Activated CD4-positive, alpha-beta T cell treated with anti-CD3 and anti-CD28 coated beads, Interleukin-2, Interleukin-4, amounts not matched to agents 100 ng/mL and 50 ng/mL, durations not matched to agents 16 hours and 8 hours (primary cell): ENCODE data around the gene HIP1.
"Not testable (repeated sequence)": the region's sequence is repeated elsewhere in the genome, so short reads cannot be mapped to it uniquely, and the experiment has no call there.

Experiments
- DNase-seq: peaks from one replicate; pipeline ENCODE4 v3.0.0-alpha.2; 2020; ENCODE audit warnings: low spot score

The HIP1 gene

DNA sequence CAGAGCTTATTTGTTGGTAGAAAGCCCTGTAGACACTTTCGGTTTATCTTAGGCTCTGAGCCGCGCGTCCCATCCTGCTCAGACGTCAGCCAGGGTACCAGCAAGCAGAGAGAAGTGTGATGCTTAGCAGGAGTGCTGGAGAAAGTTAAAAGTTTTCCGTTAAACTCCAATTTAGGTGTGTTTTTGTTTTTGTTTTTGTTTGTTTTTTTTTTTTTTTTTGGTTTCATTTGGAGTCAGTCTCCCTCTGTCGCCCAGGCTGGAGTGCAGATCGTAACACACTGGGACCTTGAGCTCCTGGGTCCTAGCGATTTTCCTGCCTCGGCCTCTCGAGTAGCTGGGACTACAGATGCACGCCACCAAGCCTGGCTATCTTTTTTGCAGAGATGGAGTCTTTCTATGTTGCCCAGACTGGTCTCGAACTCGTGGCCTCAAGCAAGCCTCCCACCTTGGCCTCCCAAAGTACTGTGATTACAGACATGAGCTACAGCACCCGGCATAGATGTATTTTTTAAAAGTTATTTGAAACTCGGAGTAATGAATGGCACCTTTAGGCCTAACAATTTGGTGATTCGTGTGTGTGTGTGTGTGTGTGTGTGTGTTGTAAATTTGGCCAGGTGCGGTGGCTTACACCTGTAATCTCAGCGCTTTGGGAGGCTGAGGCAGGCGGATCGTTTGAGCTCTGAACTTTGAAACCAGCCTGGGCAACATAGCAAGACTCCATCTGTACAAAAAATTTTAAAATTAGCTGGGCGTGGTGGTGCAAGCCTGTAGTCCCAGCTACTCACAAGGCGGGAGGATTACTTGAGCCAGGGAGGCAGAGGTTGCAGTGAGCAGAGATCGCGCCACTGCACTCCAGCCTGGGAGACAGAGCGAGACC is 1.3 kb upstream of the HIP1 start:
- no peak for DNase-seq

DNA sequence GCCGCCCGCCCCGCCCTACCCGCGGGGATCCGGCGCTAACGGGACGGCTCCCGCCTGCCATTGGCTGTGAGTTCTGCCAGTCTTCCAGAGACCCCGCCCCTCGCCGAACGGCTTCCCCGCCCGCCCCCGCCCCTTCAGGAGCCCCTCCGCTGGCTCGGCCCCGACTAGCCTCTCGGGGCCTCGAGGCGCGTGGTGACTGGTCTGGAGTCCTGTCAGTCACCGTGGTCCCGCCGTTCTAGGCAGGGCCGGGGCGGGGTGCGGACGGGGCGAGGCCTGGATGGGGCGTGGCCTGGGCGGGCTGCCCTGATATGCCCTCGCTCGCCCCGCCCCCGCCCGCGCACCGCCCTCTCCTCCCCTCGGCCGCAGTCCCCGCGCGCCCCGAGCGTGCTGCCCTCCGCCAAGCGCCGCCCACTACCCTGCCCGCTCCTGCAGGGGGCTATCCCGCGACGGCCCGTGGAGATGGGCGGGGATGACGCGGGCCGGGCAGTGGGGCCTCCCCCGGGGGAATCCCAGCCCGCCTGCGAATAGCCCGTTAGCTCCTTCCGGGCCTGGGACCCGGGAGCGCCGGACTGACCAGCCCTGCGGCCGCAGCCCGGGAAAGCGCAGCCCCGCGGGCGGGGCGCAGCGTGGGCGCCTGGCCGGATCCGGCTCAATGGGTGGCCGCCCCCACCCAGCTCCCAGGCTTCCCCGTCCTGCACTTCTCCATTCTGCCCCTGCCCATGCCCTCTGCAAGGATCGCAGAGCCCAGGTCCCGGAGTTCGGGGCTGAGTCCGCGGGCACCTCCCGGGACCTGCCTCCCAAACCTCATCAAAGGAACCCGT is 444 bp upstream of the HIP1 start:
- DNase-seq = peak; percentile 98

DNA sequence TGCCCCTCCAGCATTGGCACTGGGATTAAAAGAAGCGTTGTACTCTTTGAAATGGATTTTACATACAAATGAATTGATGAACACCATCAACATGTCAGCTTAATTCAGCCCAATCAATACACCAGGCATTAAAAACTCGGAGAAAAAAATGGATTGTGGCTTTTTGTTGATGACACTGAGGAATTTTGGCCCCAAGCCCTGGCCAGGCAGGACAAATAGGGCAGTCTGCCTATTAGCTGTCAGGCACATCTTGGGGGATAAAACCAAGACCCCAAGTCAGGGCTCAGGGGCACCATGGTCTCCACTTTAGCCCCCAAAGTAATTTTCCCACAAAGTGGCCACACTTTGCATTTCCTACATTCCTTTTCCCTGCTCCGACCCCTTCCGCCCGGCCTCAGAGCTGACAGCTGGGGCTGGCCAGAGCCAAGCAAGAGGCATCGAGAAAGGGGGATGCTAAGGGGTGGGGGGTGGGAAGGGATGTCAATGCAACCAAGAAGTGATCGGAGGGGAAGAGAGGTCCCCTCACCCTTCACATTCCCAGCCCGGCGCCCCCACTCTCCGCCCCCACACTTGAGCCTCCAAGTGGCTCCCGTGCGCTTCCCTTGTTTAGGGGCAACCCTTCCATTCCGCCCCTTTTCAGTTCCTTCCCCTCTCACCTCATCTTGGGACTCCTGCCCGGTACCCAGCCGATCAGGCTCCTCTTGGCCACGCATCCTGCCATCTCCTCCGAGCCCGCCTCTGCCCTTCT is 711 bp downstream of the HIP1 start:
- DNase-seq = no peak

DNA sequence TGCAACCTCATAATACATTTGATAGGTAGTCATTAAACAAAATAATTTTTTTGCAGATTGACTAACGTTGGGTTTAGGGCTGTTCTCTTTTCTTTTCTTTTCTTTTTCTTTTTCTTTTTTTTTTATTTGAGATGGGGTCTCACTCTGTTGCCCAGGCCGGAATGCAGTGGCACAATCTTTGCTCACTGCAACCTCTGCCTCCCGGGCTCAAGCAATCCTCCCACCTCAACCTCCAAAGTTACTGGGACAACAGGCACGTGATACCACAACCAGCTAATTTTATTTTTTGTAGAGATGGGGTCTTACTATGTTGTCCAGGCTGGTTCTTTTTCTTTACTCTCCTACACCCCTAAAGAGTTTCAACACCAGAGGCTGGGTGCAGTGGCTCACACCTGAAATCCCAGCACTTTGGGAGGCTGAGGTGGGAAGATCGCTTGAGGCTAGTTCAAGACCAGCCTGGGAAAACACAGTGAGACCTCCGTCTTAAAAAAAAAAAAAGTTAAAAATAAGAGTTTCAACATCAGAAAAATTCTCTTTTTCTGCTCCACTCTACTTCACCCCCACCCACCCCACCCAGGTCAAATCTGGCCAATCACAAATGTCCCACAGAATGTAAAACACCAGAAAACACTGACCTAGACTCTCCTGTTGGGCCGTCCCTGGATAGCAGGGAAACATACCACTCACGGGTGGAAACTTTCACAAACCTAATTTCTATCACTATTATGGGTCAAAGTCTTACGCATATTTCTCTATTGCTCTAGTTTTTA is 3.0 kb downstream of the HIP1 start:
- no peak for DNase-seq

DNA sequence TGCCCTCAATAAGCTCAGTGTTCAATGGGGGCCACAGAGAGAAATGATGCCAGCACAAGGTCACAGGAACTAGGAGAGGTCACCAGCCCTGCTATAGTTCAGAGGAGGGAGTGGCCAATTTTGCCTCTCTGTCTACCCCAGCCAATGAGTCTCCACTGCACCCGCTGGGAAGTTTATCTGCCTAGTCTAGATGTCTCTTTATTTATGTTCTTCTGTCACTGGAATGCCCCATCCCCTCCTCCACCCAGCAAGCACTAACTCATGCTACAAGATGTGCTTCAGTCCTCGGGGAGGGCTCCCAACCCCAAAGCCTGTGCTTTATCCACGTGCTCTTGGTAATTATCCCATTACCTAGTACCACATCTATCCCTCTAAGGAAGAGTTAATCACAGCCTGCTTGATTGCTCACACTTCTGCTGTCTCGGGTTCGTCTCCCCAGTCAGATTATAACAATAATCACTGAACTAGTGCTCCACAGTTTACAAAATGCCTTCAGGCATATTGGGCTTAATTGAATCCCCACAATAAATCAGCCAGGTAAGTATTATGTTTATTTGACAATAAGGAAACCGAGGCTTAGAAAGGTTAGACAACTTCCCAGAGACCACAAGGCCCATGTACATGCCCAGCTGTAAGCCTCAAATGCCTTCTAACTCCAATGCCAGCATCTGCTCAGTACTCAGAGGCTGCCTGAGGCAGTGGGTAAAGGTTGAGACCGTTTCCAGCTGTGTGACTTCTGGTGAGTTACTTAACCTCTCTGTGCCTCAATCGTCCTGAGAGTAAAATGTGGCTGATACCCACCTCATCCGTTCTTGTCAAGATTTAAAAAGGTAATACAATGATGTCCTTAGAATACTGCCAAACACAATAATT is 3.9 kb downstream of the HIP1 start:
- DNase-seq = no peak

DNA sequence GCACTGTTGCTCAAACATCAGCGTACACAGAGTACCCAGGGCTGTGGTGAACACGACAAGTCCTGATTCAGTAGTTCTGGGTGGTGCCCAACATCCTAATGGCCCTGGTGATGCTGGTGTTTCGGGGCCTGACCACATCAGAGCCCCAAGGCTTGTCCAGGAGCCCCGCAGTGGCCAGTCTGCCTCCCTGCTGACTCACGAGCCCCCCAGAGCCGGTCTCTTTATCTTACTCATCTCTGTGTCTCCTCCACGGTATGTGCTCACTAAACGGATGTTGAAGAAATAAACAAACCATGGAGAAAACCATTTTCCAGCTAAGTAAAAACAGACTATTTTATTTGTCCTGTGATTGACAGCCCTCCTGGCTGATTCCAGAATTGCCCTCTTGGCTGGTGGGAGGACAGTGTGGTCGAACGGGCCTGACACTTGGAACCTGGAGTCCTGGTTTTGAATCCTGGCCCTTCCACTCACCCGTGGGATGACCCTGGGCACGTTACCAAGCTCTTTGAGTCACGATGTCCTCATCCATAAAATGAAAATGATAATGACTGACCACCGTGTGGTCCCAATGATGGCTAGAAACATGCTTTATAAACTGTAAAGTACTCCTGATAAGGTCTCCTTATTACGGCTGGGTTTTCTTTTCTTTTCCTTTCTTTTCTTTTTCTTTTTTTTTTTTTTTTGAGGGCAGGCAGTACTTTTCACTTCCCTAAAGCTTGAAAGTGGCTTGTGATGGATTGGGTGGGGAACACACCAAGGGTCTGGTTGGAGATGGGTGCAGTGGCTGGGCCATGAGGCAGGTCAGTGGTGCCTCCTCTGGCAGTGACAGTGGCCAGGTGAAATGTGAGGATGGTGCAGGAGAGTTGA is 5.7 kb downstream of the HIP1 start:
- no peak for DNase-seq

DNA sequence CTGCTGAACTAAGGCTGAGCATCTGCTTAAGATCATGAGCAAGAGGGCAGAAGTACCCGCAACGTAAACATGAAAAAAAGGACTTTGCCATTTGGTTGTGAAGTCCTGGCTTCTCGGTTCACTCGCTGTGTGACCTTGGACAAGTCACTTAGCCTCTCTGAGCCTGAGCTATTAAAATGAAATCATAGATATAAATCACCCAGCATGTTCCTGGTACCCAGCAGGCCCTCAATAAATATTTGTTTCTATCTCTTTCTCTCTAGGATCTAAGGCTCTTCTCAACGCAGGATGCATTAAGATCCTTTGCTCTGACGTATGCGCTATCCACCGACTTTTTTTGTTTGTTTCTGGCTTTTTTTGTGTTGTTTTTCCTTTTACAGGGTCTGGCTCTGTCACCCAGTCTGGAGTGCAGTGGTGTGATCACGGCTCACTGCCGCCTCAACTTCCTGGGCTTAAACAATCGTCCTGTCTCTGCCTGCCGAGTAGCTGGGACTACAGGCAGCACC is 6.7 kb downstream of the HIP1 start:
- DNase-seq = no peak

DNA sequence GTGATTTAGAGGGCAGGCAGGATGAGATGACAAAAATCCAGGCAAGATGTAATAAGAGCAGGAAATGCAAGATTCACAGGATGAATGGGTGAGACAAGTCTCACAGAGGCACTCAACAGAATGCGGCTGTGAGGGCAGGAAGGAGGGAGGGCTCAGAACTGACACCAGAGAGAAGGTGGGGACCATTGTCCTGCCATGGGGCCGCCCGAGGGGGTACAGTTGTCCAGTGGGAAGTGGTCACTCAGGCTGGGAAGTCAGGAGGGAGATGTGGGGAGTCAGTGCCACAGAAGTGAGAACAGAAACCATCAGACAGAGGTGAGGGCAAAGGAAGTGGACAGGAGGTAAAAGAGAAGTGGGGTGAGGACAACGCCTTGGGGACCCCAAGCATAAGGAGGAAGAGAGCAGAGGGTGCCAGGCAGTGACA is 8.9 kb downstream of the HIP1 start:
- DNase-seq = peak; percentile 2

DNA sequence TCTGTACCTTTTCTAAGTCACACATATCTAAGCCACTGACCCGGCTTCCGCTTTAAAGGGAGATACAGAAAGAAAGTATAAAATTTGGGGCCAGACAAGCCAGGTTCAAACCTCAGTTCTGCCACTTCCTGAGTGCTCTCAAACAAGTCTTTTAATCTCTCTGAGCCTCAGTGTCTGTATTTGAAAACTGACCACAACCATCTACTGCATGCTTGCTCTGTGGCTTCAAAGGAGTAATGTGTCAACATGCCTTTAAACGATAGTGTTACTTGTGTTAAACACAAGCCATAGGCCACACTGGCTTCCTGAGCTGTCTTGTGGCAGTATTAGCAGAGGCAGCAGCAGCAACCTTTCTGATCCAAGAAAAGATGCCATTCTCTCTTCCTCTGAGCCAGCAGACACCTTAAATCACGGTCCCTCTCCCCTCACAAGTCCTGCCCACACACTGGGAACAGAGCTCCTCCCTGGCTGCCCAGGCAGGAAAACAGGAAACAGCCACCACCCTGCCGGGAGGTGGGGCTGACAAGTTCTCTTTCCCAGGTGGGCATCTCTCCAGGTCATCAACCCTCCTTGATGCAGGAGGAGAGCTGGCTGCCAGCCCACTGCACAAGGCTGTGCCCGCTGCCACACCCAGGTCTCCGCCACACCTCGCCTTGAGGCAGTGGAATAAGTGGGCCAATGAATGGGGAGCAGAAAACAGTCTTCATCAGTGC is 10.7 kb downstream of the HIP1 start:
- DNase-seq = peak; percentile 54

DNA sequence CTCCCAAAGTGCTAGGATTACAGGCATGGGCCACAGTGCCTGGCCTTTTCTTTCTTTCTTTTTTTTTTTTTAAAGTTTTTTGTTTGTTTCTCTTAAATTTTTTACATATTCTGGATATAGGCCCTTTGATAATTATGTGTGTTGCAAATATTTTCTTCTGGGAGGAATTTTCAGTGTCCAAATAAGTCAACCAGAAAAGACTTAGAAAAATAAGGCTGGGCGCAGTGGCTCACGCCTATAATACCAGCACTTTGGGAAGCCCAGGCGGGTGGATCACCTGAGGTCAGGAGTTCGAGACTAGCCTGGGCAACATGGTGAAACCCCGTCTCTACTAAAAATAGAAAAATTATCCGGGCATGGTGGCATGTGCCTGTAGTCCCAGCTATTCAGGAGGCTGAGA is 11.4 kb downstream of the HIP1 start:
- DNase-seq = not testable (repeated sequence)

DNA sequence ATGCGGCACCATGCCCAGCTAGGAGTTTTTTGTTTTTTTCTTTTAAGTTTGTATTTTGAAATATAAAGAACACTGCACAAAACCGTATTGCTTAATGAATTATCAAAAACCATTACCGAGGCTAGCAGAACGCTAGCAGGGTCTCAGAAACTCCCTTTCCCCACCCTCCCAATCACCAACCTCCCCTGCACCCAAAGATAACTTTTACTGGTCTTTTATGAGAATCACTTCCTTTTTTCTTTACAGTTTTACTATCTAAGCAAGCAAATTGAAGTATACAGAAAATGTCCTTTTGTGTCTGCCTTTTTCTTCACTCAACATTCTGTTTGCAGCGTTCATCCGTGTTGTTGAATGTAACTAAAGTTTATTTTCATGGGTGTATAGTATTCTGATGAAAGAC is 13.4 kb downstream of the HIP1 start:
- DNase-seq = no peak

DNA sequence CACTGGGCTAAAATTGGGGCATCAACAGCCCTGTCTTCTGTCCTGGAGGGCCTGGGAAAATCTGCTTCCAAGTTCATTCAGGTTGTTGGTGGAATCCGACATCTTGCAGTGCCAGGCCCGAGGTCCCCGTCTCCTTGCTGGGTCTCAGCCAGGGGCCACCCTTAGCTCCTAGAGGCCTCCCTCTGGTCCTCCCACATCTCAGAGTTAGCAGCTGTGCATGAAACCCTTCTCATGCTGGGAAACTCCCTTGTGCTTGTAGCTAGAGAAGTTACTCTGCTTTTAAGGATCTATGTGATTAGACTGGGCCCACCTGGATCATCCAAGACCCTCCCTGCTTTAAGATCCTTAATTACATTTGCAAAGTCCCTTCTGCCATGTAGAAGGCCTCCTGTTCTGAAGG is 15.3 kb downstream of the HIP1 start:
- DNase-seq = no peak

DNA sequence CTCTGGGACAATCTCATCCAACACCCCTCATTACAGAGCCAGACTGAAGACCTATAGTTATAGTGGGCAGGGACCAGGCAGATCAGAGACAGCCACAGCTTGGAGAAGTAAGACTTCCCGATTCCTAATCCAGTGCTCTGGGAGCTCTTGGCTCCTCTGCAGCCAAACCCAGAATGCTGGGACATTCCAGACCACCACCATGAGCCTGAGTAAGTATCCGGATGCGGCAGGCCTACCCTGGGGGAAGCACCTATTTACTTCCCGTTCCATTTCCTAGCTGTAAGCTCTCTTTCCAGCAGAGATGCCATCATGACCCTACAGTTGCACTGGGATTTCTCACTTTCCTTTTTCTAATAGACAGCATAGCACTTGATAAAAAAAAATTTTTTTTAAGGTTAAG is 16.4 kb downstream of the HIP1 start:
- no peak for DNase-seq

DNA sequence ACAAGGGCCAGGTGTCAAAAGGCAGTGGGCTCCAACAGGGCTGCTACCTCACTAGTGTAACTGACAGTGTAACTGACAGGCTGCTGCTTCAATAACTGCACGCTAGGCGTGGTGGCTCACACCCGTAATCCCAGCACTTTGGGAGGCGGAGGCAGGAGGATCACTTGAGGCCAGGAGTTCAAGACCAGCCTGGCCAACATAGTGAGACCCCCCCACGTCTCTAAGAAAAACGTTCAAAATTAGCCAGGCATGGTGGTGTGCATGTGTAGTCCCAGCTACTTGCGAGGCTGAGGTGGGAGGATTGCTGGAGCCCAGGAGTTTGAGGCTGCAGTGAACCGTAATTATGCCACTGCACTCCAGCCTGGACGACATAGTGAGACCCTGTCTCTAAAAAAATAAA is 16.8 kb downstream of the HIP1 start:
- not testable (repeated sequence) for DNase-seq

DNA sequence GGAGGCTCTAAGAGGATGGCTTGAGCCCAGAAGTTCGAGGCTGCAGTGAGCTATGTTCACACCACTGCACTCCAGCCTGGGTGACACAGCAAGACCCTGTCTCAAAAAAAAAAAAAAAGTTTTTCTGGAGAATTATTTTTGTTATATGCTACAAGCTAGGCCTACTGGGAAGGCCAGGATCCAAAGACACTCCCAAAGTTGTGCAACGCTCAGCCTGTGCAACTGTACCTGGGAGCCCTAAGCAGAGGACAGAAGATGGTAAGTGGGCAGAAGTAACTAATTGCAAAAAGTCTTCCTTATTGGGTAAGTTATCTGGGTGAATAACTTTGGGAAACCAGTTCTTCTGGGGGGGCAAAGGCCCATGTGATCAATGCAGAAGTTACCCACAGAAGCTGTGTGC is 17.3 kb downstream of the HIP1 start:
- DNase-seq = no peak

DNA sequence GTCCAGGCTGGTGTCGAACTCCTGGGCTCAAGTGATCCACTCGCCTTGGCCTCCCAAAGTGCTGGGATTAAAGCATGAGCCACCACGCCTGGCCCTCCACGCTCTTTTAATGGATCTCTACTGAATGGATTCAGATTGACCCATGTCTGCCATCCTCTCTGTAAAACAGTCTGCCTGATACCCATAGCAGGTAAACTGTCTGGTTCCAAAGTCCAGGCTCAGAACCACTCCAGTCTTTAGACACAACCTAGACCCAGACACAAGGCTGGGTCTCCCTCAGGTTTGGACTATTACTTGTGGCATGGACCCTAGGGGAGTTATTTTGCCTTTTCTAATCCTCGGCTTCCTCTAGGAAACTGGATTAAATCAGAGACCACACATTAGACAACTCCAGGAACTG is 19.1 kb downstream of the HIP1 start:
- no peak for DNase-seq

DNA sequence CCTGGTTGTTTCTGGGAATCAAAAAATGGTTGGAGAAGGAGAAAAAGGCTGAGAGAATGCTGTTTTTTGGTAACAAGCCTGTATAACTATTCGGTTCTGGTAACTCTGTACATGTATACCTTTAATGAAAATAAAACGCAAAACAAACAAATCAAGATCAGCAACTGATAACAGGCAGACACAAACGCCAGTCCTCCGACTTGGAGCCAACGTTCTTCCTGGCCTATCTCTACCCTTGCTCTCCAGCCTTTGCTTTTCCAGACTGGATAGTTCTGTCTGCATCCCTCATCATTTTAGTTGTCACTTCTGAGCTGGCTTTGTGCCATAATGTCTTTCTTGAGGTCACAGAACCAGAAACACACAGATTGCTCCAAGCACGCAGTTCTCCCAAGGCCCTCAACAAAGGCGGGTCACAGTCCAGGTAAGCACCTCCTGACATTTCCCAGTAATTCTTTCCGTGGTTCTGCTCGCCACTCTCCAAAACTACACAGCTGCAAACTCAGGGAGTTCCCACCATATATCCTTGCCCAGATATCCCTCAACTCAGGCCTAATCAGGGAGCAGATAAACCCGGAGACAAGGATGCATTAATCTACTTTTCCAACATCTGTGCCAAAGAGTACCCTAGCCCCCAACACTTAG is 20.2 kb downstream of the HIP1 start:
- no peak for DNase-seq

DNA sequence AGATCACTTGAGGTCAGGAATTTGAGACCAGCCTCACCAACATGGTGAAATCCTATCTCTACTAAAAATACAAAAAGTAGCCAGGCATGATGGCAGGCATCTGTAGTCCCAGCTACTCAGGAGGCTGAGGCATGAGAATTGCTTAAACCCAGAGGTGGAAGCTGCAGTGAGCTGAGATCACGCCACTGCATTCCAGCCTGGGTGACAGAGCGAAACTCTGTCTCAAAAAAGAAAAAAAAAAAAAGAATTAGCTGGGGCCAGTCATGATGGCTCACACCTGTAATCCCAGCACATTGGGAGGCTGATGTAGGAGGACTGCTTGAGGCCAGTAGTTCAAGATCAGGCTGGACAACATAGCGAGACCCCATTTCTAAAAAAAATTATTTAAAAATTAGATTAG is 21.0 kb downstream of the HIP1 start:
- not testable (repeated sequence) for DNase-seq
